OCI-LY1 (cell line): ENCODE results near the gene SLC29A2.

Experiments
- CTCF ChIP-seq: fragments of 200-600 bp; sonication (generic), shearing (Covaris generic); IDR thresholded peaks from 2 replicates; pipeline ENCODE4 v1.5.1; 2017; ENCODE audit warnings: mild to moderate bottlenecking, antibody characterized with exemption, low read length, moderate library complexity, mixed read lengths
- EZH2 ChIP-seq: fragments of 200-600 bp; sonication (generic), shearing (Covaris generic); IDR thresholded peaks from 2 replicates; pipeline ENCODE4 v1.8.0; 2017; ENCODE audit warnings: borderline replicate concordance, mixed run types, mild to moderate bottlenecking, antibody characterized with exemption, low read length, moderate library complexity, mixed read lengths

- TF ChIP-seq CTCF (no peak), EZH2 (no peak)
Observed at GRCh38 chr11:66393954-66394353, 22.4 kb upstream of the SLC29A2 start.
